HL-60 (cell line): ENCODE results near the gene SRGAP3.

Source experiments
- CTCF ChIP-seq: IDR thresholded peaks from one replicate; pipeline ENCODE4 v1.5.1; 2011; ENCODE audit warnings: low read length, control low read depth, inconsistent platforms; ENCODE audit not compliant: insufficient read depth
- GABPA ChIP-seq: IDR thresholded peaks from 2 replicates; pipeline ENCODE4 v1.6.1; 2012; ENCODE audit warnings: low read depth
- POLR2AphosphoS5 ChIP-seq: IDR thresholded peaks from 2 replicates; pipeline ENCODE4 v1.6.1; 2012; ENCODE audit warnings: low read depth
- REST ChIP-seq: IDR thresholded peaks from 2 replicates; pipeline ENCODE4 v1.6.1; 2012; ENCODE audit warnings: low read depth; ENCODE audit not compliant: insufficient replicate concordance
- SPI1 ChIP-seq: IDR thresholded peaks from 2 replicates; pipeline ENCODE4 v1.6.1; 2012; ENCODE audit warnings: low read depth, mild to moderate bottlenecking, borderline replicate concordance

DNA sequence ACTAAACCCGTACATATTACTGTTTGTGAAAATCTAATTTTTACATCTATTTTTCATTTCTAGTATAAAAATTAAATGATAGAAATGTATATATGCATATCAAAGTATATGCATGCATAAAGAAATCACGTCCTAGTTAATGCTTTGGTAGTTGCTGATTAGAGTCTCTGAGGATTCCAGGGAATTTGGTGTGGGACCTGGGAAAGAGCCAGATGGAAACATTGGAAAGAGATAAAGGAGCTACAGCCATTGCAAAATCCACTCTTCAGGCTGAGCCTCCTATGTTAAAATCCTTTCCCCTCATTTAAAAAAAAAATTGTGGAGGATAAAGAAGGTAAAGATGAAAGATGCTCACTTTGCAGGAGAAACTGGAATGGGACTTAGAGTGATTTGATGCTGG, 134.1 kb downstream of the SRGAP3 start:
- TF ChIP-seq CTCF = no peak
- TF ChIP-seq POLR2AphosphoS5 = no peak
- TF ChIP-seq REST = no peak
- TF ChIP-seq GABPA = no peak
- no peak for TF ChIP-seq SPI1
